NCI-H510A treated with DMSO at 0.1 percent for 48 hours (cell line): ENCODE measurements around the gene RFX4.
"Not testable (repeated sequence)": the region's sequence is repeated elsewhere in the genome, so short reads cannot be mapped to it uniquely, and the experiment has no call there.

Experiments used
- DNase-seq: peaks from one replicate; lab custom pipeline; 2025; lab: John Stamatoyannopoulos, UW

RFX4 gene

GRCh38 chr12:106692896-106693820 lies 110.4 kb downstream of the RFX4 start:
- DNase-seq = no peak

- DNase-seq = no peak
Observed at GRCh38 chr12:106696071-106696470, 113.3 kb downstream of the RFX4 start.

GRCh38 chr12:106696681-106697417 lies 114.0 kb downstream of the RFX4 start:
- DNase-seq = no peak

- no peak for DNase-seq
Observed at GRCh38 chr12:106704081-106704480, 121.3 kb downstream of the RFX4 start.

GRCh38 chr12:106705971-106706370 lies 123.2 kb downstream of the RFX4 start:
- no peak for DNase-seq

- DNase-seq = no peak
Observed at GRCh38 chr12:106709068-106709511, 126.3 kb downstream of the RFX4 start.

- no peak for DNase-seq
Observed at GRCh38 chr12:106710143-106710893, 127.5 kb downstream of the RFX4 start.

- no peak for DNase-seq
Observed at GRCh38 chr12:106711316-106711715, 128.5 kb downstream of the RFX4 start.

GRCh38 chr12:106712768-106713167 lies 130.0 kb downstream of the RFX4 start:
- no peak for DNase-seq

- no peak for DNase-seq
Observed at GRCh38 chr12:106714926-106715325, 132.1 kb downstream of the RFX4 start.

- DNase-seq = no peak
Observed at GRCh38 chr12:106715582-106715981, 132.8 kb downstream of the RFX4 start.

- no peak for DNase-seq
Observed at GRCh38 chr12:106717673-106718072, 134.9 kb downstream of the RFX4 start.

GRCh38 chr12:106719879-106720278 lies 137.1 kb downstream of the RFX4 start:
- no peak for DNase-seq

GRCh38 chr12:106720696-106721095 lies 137.9 kb downstream of the RFX4 start:
- DNase-seq = no peak

GRCh38 chr12:106721915-106722314 lies 139.1 kb downstream of the RFX4 start:
- no peak for DNase-seq

GRCh38 chr12:106722837-106723236 lies 140.0 kb downstream of the RFX4 start:
- no peak for DNase-seq

GRCh38 chr12:106723416-106723815 lies 140.6 kb downstream of the RFX4 start:
- DNase-seq = no peak

- no peak for DNase-seq
Observed at GRCh38 chr12:106724116-106724515, 141.3 kb downstream of the RFX4 start.

- DNase-seq = no peak
Observed at GRCh38 chr12:106724934-106725333, 142.1 kb downstream of the RFX4 start.

- DNase-seq = not testable (repeated sequence)
Observed at GRCh38 chr12:106726603-106727202, 143.9 kb downstream of the RFX4 start.

GRCh38 chr12:106729611-106730010 lies 146.8 kb downstream of the RFX4 start:
- no peak for DNase-seq

GRCh38 chr12:106732890-106733289 lies 150.1 kb downstream of the RFX4 start:
- no peak for DNase-seq
